Bone marrow (tissue), 2 donors: Measurements from ENCODE around the gene KLHL25.

Experiments
- DNase-seq, 2 donors: peaks; one replicate each; lab custom pipeline; 2025; lab: John Stamatoyannopoulos, UW

KLHL25 gene

DNA sequence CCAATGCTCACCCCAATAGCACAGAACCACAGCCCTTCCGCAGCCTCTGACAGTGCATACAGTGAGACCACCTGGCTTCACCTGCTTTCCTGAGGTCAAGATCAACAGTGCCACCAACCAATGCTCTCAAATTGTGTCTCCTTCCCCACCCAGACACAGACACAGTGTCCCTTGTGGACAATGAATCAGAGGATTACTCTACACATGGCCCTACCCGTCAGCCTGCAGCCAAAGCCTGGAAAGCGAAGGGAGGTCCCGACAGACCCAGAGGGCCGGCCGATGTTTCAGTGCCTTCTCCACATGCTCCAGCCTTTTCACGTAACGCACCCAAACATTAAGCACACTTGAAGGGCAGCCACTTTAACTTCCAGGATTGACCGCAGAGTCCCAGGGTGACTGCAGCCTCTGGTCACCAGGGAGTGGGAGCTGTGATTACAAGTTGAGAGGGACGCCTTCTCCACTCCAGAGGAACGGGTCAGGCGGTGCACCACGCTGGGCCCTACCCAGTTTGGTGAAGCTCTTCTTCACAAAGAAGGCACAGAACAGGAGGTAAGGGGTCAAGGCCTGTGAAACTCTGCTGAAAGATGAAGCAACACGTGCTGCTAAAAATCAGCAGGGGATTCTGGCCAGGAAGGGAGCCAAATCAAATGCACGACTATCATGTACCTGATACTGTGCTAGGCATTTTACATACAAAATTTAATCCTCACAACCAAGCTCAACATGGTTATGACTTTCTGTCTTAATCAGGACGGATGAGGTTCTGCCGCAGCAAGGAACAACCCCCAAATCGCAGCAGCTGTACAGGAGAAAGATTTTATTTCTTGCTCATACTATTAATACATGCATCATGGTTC, 17.2 kb downstream of the KLHL25 start:
- DNase-seq = no peak

DNA sequence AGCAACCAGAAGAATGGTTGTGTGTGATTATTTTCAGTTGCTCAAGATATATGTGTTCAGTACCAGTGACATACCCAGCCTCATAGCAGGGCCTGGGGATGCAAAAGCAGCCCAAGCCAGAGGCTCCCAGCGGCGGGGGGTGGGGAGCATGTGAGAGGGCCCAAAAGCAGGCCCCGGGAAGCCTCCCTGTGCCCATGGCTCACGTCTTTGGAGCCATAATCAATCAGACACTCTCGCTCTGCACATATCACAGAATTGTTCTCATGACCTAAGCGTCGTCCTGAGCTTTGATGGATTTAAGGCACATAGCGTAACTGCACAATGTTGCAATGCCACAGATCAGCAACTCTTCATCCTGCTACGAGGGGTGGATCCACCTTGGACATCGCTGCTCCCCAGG, 20.8 kb downstream of the KLHL25 start:
- no peak for DNase-seq

DNA sequence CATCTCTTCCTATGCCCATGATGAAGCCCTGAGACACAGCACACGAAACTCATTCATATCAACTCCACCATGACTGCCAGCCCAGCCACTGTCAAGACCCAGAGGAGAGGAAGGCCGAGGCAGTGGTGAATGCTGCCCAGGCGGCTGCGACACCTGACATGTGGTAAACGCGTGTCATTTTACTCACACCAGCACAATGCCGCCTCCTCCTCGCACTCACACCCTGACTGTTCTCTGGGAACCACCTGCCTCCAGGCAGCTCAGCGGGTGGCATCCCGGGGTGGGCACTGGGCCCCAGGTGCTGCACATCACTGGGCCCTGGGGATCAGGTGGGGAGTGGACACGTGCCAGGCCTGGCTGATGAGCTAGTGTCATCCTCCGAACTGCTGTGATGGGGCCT, 21.5 kb downstream of the KLHL25 start:
- no peak for DNase-seq

DNA sequence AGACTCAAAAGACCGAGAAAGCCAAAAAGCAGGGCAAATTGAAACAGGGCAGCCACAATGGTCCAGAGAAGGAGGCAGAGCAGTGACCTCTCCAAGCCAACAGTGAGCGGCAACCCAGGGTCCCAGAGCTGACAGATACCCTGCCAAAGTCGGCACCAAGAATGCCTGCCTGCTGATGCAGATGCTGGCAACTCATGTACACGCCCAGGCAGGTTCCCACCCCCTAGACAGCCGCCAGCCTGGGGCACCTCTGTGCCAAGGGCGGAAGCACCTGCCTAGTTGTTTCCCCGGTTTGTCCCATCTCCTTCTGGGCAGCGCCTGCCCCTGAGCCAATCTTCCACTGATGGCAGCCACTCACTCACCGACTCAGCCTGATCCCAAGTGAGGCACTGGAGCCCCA, 22.1 kb downstream of the KLHL25 start:
- DNase-seq = no peak

DNA sequence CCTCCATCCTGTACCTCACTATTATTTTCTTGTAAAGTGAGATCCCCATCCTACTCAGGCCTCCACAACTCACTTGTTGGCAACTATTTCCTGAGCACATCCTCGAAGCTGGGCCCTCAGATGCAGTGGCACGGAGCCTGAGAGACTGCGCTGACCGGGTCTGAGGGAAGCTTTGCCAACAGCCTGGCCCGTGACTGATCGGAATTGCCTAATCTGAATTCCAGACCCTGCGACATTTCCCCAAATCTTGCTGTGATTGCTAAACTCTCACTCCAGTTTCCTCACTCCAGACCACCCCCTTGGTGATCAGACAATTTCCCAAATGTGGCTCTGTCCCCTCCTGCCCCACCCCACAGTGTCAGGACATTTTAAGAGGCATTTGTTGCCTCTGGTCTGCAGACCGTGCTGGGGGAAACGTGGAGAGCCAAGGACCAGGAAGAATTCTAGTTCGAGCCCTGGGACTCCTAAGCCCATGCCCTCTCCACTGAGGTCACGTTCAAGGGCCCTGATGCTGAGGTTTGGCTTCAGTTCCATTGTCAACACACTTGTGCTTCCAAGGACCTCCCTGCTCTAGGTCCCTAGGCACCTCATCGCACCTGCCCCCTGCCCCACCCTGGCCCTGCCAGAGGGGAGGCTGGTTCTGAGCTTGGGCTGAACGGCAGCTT, 22.8 kb downstream of the KLHL25 start:
- DNase-seq = no peak

DNA sequence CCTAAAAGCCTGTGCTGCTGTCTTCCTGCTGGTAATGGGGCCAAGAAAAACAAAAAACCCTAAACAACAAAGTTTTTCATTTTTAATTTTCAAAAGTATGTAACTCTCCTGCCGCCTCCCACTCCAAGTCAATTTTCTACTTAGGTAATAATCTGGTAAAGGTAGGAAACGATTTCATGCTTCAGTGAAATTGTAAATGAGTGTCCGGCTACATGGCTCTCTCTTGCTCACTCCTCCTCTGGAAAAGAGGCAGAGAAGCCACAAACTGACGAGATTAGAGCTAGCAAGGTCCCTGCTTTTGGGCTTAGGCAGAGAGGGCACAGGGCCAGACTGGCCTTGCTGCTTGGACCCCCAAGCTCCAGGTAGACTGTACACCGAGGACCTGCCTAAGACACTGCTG, 23.5 kb downstream of the KLHL25 start:
- no peak for DNase-seq

DNA sequence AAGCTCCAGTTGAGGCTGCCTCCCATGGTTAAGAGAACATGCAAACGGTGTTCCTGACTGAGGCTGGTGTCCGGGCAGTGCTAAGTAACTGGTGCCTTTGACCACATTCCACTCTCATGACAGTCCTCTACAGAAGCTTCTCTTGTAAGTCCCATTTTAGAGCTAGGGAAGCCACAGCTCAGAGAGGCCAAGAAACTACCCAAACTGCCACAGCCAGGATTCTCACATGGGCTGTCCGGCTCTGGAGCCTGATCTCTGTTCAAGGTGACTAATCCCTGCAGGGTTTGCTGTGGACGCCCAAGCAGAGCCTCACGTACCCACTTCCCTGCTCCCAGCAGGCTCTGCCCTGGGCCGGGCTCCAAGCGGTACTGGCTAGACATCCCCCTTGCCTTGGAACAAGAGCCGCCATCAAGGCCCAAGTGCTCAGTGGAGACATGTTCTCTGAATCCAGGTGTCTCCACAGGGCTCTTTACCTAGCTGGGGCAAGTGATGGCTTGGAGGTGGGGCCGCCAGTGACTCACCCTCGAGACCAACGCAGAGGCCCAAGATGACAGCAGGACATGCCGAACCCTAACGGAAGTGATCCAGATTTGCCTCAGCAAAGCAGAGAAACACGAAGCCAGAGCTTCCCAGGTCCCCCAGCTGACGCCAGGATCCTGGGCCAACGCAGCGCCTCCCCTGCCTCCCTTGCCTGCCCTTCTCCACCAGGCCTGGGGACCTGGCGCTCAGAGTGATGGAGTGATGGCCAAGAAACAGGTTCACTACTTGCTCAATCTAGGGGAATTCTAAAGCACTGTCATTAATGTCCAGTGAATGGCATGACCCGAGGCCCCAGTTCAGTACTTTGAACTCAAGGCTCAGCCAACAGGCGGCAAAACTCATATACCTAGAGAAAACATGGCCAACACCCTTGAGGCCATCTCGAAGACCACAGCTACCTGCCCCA, 24.4 kb downstream of the KLHL25 start:
- no peak for DNase-seq

DNA sequence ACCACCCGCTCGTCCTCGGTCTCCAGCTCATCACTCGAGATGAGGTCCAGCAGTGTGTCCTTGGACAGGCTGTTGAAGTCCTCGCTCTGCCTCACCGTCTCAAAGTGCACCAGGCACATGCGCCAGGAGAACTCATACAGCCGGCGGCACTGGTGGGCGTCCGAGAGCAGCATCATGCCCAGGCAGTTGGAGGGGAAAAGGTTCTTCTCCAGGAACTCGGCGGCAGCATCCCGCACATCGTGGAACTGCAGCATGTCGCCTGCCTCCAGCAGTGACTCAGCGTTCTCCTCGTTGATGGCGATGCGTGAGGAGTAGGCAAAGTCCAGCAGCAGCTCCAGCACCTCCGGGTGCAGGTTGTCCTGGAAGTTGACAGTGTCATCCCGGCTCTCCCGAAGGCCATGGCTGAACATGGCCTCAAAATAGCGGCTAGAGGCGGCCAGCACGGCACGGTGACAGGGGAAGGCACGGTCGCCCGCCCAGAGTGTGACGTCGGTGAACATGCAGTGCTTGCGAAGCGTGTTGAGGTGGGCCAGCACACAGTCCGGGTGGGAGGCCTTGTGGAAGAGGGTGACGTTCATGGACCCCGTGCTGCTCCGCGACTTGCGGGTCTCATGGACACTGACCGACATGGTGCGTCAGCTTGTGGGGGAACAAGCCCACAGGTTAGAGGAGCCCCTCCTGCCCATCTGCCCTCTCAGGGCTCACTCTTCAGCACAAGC, 25.4 kb downstream of the KLHL25 start:
- no peak for DNase-seq

DNA sequence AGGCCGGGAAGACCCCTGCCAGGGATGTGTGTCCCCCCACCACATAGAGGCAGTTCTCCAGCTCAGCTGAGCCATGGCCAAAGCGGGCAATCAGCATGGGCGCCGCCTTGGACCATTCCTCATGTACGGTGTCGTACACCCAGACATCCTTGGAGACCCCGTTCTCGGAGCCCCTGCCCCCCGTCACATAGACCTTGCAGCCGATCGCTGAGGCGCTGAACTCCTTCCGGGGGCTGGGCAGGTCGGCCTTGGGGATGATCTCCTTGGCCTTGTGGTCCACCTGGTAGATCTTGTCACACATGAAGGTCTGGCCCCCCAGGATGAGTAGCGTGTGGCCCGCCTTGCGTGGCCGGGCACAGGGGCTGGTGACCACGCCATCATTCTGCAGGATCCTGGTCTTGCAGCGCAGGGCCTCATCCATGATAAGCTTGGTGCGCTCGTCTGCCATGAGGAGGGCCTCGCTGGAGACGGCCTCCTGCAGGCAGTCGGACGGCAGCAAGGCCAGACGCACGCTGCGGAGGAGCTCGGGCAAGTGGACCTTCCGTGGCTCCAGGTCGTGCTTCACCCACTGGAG, 26.0 kb downstream of the KLHL25 start:
- DNase-seq = no peak

DNA sequence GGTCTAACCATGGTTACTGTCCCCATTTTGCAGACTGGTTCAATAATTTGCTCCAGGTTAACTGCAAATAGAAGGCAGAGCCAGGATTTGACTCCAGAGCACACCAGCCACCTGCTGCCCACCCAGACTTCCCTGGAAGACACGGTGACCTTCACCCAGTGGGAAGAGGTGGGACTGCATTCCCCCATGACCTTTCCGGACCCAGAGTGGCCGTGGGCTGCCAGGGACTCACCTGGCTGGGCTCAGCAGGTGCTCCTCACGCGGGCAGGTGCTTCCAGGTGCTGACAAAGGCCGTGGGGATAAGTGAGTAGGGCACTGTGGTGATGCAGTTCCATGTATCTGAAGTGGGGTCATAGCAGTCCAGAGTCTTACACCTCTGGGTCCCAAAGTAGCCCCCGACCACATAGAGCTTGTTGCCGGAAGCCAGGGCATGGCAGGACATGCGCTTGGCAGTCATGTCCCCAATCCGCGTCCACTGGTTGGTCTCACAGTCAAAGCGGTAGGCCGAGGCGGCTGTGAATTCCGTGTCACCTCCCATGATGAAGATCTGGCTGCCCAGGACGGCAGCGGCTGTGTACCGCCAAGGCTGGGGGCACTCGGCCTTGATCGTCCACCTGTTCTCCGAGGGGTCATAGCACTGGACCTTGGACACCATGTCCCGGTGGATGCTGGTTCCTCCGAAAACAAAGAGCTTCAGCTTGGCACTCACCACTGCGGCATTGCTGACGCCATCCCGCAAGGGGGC, 26.8 kb downstream of the KLHL25 start:
- DNase-seq = no peak

DNA sequence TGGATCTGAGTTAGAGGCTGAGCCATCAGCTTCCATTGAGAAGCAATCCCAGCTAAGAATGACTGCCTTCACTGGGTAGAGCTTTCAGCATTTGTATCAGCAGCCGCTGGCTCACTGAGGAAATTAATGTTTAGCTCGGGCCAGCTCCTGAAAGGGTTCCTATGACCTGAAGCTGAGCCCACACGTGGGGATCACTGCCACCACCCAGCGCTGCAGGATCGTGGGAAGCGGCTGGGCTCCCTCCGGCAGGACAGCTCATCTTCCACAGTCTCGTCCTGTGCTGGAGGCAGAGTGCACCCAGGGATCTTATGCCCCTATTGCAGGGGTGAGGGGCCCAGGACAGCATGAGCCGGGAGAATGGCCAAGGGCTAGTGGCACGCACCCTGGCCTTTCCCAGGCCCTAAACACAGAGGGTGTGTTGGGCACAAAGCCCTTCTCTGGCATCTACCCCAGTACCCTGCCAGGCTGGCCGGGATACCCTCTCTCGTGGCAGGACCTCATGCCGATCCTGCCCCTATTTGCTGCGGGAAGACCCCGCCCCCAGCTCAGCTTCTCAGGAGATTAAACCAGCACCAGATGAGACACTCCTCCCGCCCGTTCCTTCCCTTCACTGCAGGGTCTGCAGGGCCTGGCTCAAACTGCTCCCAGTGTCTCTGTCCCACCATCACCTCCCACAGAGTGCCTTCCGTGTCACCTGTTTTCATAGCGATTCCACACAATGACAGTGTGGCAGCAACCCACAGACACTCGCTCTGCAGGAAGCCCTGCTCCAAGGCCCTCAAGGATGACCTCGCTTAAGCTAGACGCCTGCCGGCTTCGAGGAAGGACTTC, 28.5 kb downstream of the KLHL25 start:
- DNase-seq = no peak

DNA sequence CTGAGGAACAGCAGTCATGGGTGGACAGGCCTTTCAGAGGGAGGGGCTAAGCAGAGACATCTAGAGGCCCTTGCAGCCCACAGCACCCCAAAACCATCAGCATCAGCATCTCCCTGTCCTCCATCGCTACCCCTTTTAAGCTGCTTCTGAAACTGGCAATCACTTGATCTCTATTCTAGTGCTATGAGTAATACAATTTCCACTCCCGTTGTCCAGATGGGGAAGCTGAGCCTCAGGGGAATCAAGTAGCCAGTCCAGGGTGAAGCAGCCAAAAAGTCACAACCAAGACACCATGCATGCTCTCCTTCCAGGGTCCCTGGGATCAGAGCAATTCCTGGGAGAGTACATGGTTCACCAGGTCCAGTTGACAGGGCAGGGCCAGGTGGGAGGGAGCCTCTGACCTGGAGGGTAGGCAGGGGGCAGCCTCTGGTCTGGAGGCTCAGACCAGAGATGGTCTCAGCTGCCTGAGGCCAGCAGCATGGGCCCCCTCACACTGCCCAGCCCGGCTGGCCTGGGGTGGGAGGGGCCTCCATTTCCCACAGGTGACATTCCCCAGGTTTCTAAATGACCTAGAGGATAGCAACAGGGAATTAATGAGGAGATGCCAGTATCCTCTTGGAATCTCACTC, 30.0 kb downstream of the KLHL25 start:
- no peak for DNase-seq

DNA sequence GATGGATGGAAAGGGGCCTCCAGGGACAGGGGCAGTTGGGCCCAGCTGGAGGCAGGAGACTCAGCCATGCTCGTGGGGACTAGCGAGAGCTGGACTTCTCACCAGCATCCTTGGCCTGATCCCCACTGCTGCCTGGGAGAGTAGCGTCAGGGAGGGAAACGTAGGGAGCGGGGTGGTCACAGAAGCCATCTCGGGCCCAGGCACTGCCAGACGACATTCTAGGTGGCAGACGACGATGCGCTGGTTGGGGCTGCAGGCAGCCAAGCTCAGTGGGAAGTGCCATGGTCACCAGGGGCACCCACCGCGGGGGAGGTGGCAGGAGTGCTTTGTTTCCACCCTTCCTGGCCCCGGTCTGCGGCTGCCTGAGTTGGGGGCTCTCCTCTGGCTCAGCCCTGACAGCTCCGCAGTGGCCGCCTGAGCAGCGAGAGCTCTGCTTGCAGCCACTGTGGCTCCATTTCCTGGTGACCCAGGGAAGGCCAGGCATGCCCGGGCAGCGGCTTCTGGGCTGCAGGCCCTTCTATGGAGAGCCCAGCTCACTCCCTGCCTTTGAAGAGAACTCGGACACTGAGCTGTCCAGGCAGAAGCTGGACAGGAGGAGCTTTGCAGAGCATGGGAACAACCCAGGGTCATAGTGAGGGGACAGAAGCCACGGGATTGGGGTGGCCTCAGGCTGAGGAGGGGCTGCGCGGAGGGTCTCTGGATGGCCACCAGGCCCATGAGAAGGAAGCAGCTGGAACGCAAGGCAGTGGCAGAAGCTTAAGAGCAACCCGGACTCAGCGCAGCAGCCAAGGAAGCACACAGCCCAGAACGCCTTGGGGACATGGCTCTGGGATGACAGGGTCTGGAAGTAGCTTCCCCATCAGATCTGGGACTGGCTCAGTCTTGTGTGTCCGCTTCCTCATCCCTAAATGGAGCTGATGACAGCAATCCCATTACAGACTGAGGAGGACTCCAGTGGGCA, 30.8 kb downstream of the KLHL25 start:
- DNase-seq = no peak

DNA sequence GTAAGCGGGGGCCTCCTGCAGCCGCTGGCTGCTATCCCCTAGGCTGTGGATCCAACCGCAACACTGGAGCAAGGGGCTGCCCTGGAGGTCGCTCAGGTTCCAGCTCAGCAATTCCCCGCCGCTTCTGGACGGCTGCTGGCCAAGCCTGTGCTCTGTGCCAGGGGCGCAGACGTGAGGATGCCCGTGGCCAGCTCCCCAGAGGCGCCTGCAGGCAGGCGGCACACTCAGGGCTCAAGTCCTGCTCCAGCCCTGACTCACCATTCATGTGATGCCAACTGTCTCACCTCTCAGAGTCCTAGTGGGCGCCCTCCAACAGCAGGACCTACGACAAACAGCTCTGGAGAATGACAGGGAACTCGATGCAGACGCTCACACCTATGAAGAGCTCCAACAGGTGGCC, 31.6 kb downstream of the KLHL25 start:
- DNase-seq = no peak

DNA sequence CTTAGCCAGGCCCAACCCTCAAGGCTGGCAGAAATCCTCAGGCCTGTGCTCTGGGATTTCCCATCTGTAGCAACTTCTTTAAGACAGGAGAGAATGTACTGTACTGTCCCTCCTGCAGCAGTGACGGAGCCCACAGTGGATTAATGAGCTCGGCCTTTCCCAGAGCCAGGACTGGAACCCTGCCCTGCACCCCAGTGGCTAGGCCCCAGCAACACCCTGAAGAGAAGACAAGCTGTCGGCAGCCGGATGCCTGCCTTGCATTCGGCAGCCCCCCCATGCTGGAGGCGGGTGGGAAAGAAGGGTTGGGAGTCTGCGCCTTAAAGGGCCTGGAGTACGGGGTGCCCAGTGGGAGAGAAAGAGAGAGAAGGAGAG, 32.0 kb downstream of the KLHL25 start:
- no peak for DNase-seq

DNA sequence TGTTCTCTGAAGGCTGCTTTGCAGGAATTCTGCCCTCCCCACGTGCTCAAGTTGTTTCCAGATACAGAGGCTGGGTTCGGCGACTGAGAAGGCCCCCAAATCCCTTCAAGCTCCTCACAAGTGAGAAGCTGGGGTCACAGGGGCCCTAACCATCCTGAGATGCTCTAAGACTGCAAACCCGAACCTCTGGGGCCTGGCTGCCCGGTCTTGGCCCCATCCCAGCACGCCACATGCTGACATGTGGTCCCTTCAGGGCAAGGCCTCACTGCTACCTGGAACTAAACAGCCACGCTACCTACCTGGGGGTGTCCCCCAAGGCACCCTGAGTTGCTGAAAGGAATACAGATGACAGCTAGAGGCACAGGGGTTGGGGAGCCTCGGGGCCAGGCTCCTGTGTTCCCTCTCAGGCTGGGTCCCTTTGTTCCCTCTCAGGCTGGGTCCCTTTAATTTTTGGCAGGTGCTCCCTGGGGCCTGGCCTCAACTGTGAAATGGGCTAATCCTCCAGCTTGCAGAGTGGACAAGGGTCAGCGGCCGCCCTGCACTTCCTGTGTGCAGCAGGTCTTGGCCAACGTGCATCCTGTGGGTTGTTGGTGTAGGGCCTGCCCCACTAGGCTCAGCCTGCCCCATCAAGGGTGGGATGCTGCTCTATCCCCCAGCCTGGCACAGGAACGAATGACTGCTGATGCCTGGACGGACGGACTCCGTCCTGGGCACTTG, 32.5 kb downstream of the KLHL25 start:
- no peak for DNase-seq

DNA sequence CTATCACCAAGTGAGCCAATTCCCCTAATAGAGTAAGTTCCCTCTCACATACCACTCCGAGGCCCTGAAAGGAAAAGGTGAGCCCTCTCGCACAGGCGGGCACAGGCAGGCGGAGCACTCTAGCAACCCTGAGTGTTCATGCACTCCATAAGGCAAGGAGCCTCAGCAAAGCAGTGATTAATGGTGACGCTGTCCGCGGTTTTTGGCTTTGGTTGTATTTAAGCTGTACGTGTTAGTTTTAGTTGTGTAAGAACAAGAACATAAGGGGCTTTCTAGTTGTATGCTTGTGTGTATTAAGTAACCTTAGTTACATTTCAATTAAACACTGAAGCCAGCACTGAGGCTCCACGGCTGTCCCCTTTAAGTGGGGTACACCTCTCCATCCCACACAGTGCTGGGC, 33.1 kb downstream of the KLHL25 start:
- no peak for DNase-seq
